WTC11 (cell line): ENCODE results near the gene COLEC12. TPM values are rescaled to one million over a fixed set of nuclear protein-coding genes. Genes with fewer than 3 reads are reported as not detected.

Source experiments
- ATAC-seq: fragments of 200-7000 bp; cut with Tn5 transposase; 2 replicates; pipeline ENCODE4 v1.10.0; 2021; ENCODE audit warnings: mild to moderate bottlenecking, moderate library complexity
- CTCF ChIA-PET: fragments of 300-600 bp; sonication (Branson Sonifier 250); formaldehyde crosslinking; loops from one replicate; lab custom pipeline; 2021; ENCODE audit warnings: antibody characterized with exemption; lab: Charles Lee
- POLR2A ChIA-PET: fragments of 350-600 bp; sonication (Branson Sonifier 250); formaldehyde crosslinking; loops from one replicate; lab custom pipeline; 2021; ENCODE audit warnings: antibody characterized with exemption; lab: Charles Lee
- DNase-seq: peaks from one replicate; pipeline ENCODE4 v3.0.0; 2021; ENCODE audit warnings: low spot score
- H3K27ac Mint-ChIP-seq: 2 replicates; pipeline ENCODE4 v1.8.0; 2021; ENCODE audit warnings: mixed read lengths
- H3K27me3 Mint-ChIP-seq: 2 replicates; pipeline ENCODE4 v1.8.0; 2021; ENCODE audit warnings: low read depth, mild to moderate bottlenecking, moderate library complexity, mixed read lengths
- H3K36me3 Mint-ChIP-seq: 2 replicates; pipeline ENCODE4 v1.8.0; 2021; ENCODE audit warnings: mixed read lengths
- H3K4me1 Mint-ChIP-seq: 2 replicates; pipeline ENCODE4 v1.8.0; 2022; ENCODE audit warnings: mixed read lengths
- H3K4me3 Mint-ChIP-seq: 2 replicates; pipeline ENCODE4 v1.8.0; 2021; ENCODE audit warnings: mild to moderate bottlenecking, moderate library complexity, mixed read lengths
- H3K9me3 Mint-ChIP-seq: 2 replicates; pipeline ENCODE4 v1.8.0; 2021; ENCODE audit warnings: mixed read lengths
- AR ChIP-seq: fragments of 250-450 bp; sonication (Bioruptor Pico); IDR thresholded peaks from 2 replicates; pipeline ENCODE4 v1.9.0; 2021; ENCODE audit warnings: mild to moderate bottlenecking
- ATF2 ChIP-seq: sonication (generic); formaldehyde crosslinking; IDR thresholded peaks from 2 replicates; pipeline ENCODE4 v1.8.1; 2022; ENCODE audit warnings: low read depth, missing genetic modification reagents, borderline replicate concordance
- CDX4 ChIP-seq: fragments of 250-450 bp; sonication (Bioruptor Pico); IDR thresholded peaks from 2 replicates; pipeline ENCODE4 v1.9.0; 2021; ENCODE audit warnings: moderate library complexity, mild to moderate bottlenecking, inconsistent platforms, borderline replicate concordance
- ELF4 ChIP-seq: sonication (generic); formaldehyde crosslinking; IDR thresholded peaks from 2 replicates; pipeline ENCODE4 v1.8.1; 2022; ENCODE audit warnings: low read depth, mild to moderate bottlenecking, moderate library complexity, missing genetic modification reagents
- IRF1 ChIP-seq: sonication (generic); formaldehyde crosslinking; IDR thresholded peaks from 2 replicates; pipeline ENCODE4 v1.8.0; 2023; ENCODE audit warnings: missing genetic modification reagents
- IRF2 ChIP-seq: sonication (generic); formaldehyde crosslinking; IDR thresholded peaks from 2 replicates; pipeline ENCODE4 v1.8.0; 2022; ENCODE audit warnings: low read depth, missing genetic modification reagents, borderline replicate concordance
- NFE2L1 ChIP-seq: sonication (generic); formaldehyde crosslinking; IDR thresholded peaks from 2 replicates; pipeline ENCODE4 v1.8.1; 2023; ENCODE audit warnings: missing genetic modification reagents
- NR1H2 ChIP-seq: sonication (generic); formaldehyde crosslinking; IDR thresholded peaks from 2 replicates; pipeline ENCODE4 v1.9.0; 2021; ENCODE audit warnings: mild to moderate bottlenecking, moderate library complexity, missing genetic modification reagents
- NR3C1 ChIP-seq: sonication (generic); formaldehyde crosslinking; conservative IDR thresholded peaks from 2 replicates; pipeline ENCODE4 v1.8.1; 2023; ENCODE audit warnings: low read depth, mild to moderate bottlenecking, missing genetic modification reagents
- RELA ChIP-seq: sonication (generic); formaldehyde crosslinking; IDR thresholded peaks from 2 replicates; pipeline ENCODE4 v1.8.1; 2022; ENCODE audit warnings: missing genetic modification reagents, mild to moderate bottlenecking, borderline replicate concordance
- SMAD3 ChIP-seq: sonication (generic); formaldehyde crosslinking; IDR thresholded peaks from 2 replicates; pipeline ENCODE4 v1.8.0; 2022; ENCODE audit warnings: missing genetic modification reagents, mild to moderate bottlenecking, borderline replicate concordance
- STAT6 ChIP-seq: sonication (generic); formaldehyde crosslinking; conservative IDR thresholded peaks from 2 replicates; pipeline ENCODE4 v1.8.1; 2023; ENCODE audit warnings: mild to moderate bottlenecking, low read depth, missing genetic modification reagents, moderate library complexity
- TEAD4 ChIP-seq: sonication (generic); formaldehyde crosslinking; IDR thresholded peaks from 2 replicates; pipeline ENCODE4 v1.8.0; 2022; ENCODE audit warnings: mild to moderate bottlenecking, missing genetic modification reagents
- USF2 ChIP-seq: sonication (generic); formaldehyde crosslinking; IDR thresholded peaks from 2 replicates; pipeline ENCODE4 v1.8.1; 2023; ENCODE audit warnings: mild to moderate bottlenecking, missing genetic modification reagents, moderate library complexity
- ZNF121 ChIP-seq: sonication (generic); formaldehyde crosslinking; IDR thresholded peaks from 2 replicates; pipeline ENCODE4 v1.8.0; 2023; ENCODE audit warnings: missing genetic modification reagents
- ZNF281 ChIP-seq: sonication (generic); formaldehyde crosslinking; IDR thresholded peaks from 2 replicates; pipeline ENCODE4 v1.8.0; 2023; ENCODE audit warnings: mild to moderate bottlenecking, missing genetic modification reagents
- ZNF512 ChIP-seq: sonication (generic); formaldehyde crosslinking; IDR thresholded peaks from 2 replicates; pipeline ENCODE4 v1.8.1; 2022; ENCODE audit warnings: missing genetic modification reagents, borderline replicate concordance
- total RNA-seq: library from RNA; stranded (reverse); gene quantifications from 3 replicates; pipeline ENCODE4 v1.2.3, GENCODE V29; 2021

Gene COLEC12
- total RNA-seq, 1 experiment from 2014 or later = 0.48 TPM

- no peak for TF ChIP-seq STAT6 (CRISPR knock-in tag)
- TF ChIP-seq IRF2 (CRISPR knock-in tag) = no peak
- no peak for TF ChIP-seq ELF4 (CRISPR knock-in tag)
- TF ChIP-seq ZNF281 (CRISPR knock-in tag) = no peak
- TF ChIP-seq ATF2 (CRISPR knock-in tag) = no peak
These were observed 24.7 kb upstream of the COLEC12 start (continued) for GRCh38 chr18:525036-525797.

GRCh38 chr18:524466-524865 is 24.0 kb upstream of the COLEC12 start:
- no peak for DNase-seq
- ChIA-PET CTCF (interaction anchor here (0.8 to 1.2 kb wide), 2 partner anchors 73 to 99 kb away, joined by 3 read pairs; no protein-coding TSS in a partner anchor), POLR2A (no interaction called here)
- no peak for TF ChIP-seq SMAD3 (CRISPR knock-in tag)
- no peak for TF ChIP-seq RELA (CRISPR knock-in tag)
- no peak for TF ChIP-seq NR1H2
- no peak for TF ChIP-seq ZNF121 (CRISPR knock-in tag)
- no peak for TF ChIP-seq TEAD4 (CRISPR knock-in tag)
- no peak for TF ChIP-seq AR
- no peak for TF ChIP-seq NR3C1
- TF ChIP-seq ZNF512 (CRISPR knock-in tag) = no peak
- TF ChIP-seq IRF2 (CRISPR knock-in tag) = no peak
- TF ChIP-seq IRF1 = no peak
- no peak for TF ChIP-seq USF2 (CRISPR knock-in tag)
- no peak for TF ChIP-seq NFE2L1 (CRISPR knock-in tag)
- no peak for TF ChIP-seq CDX4 (CRISPR knock-in tag)
- H3K9me3 Mint-ChIP-seq = peaks cover 11% of the 10 kb centered on the region
- H3K27me3 Mint-ChIP-seq = no peaks in the 10 kb centered on the region
- no peak overlapping the region for H3K27ac Mint-ChIP-seq
- no peaks in the 10 kb centered on the region for H3K36me3 Mint-ChIP-seq
- no peak overlapping the region for H3K4me3 Mint-ChIP-seq
- ATAC-seq = no peak
- peaks cover 10% of the 10 kb centered on the region for H3K4me1 Mint-ChIP-seq
